A549 (cell line): ENCODE results near the gene STK26. TPM values are rescaled to one million over a fixed set of nuclear protein-coding genes. Genes with fewer than 3 reads are reported as not detected.

Source experiments
- ATAC-seq, 2 experiments: fragments of 200-7000 bp in 1 of 2; fragments of >200 bp in 1 of 2; cut with Nextera tagmentation in 1 of 2; cut with Tn5 transposase in 1 of 2; 3 replicates each; pipeline versions ENCODE4 v1.8.0 to v1.9.1; 2018 to 2020; ENCODE audit warnings: mild to moderate bottlenecking in 1 of 2, moderate library complexity in 1 of 2
- CTCF ChIA-PET: fragments of 300-600 bp; sonication (Branson Sonifier 250); formaldehyde crosslinking; extraction: SDS; loops from one replicate; lab custom pipeline; 2021; ENCODE audit warnings: antibody characterized with exemption, inconsistent platforms; lab: Yijun Ruan, JAX
- POLR2A ChIA-PET: fragments of 350-600 bp; formaldehyde crosslinking; extraction: SDS; loops from one replicate; lab custom pipeline; 2021; ENCODE audit warnings: antibody characterized with exemption, inconsistent platforms; lab: Yijun Ruan, JAX
- DNase-seq, 2 experiments: peaks; one replicate each; pipeline versions ENCODE4 v3.0.0 to v3.0.0-alpha.2; 2011 to 2016; ENCODE audit warnings: low read depth in 1 of 2, low spot score in 1 of 2
- FAIRE-seq: peaks from 2 replicates; lab custom pipeline; 2011; peaks lifted over from hg19 to GRCh38; lab: Jason Lieb, UNC
- H3K27ac ChIP-seq, 2 experiments: fragments of >200 bp; sonication (Bioruptor Twin); formaldehyde crosslinking; 3 replicates each; pipeline ENCODE4 v1.5.1; 2016 to 2017
- H3K4me1 ChIP-seq: fragments of >200 bp; sonication (Bioruptor Twin); formaldehyde crosslinking; 3 replicates; pipeline ENCODE4 v1.6.1; 2016
- H3K4me2 ChIP-seq: fragments of >200 bp; sonication (Bioruptor Twin); formaldehyde crosslinking; 3 replicates; pipeline ENCODE4 v1.6.1; 2016
- H3K4me3 ChIP-seq: fragments of >200 bp; sonication (Bioruptor Twin); formaldehyde crosslinking; 3 replicates; pipeline ENCODE4 v1.5.1; 2016
- H3K9me3 ChIP-seq: fragments of >200 bp; sonication (Bioruptor Twin); formaldehyde crosslinking; 3 replicates; pipeline ENCODE4 v1.6.1; 2016
- CBX8 ChIP-seq: fragments of 200-600 bp; sonication (generic); IDR thresholded peaks from 2 replicates; pipeline ENCODE4 v1.6.1; 2016
- EHMT2 ChIP-seq: fragments of 200-600 bp; sonication (generic); IDR thresholded peaks from 2 replicates; pipeline ENCODE4 v1.6.1; 2016; ENCODE audit warnings: antibody characterized with exemption, low read depth, mild to moderate bottlenecking, moderate library complexity
- EP300 ChIP-seq, 2 experiments: fragments of >200 bp; sonication (Bioruptor Twin); formaldehyde crosslinking; IDR thresholded peaks; 2 replicates in 1 of 2; 3 replicates in 1 of 2; pipeline ENCODE4 v1.6.1; 2016 to 2017
- ESRRA ChIP-seq: fragments of 150-350 bp; IDR thresholded peaks from 2 replicates; pipeline ENCODE4 v1.6.1; 2014; ENCODE audit warnings: mild to moderate bottlenecking, low read length, borderline replicate concordance
- FOXS1 ChIP-seq: fragments of 250-450 bp; sonication (Bioruptor Pico); IDR thresholded peaks from 2 replicates; pipeline ENCODE4 v1.5.0; 2020; ENCODE audit warnings: mild to moderate bottlenecking, moderate library complexity
- HDAC2 ChIP-seq: fragments of 200-600 bp; sonication (generic); IDR thresholded peaks from 2 replicates; pipeline ENCODE4 v1.6.1; 2016
- HOXA7 ChIP-seq: fragments of 250-450 bp; sonication (Bioruptor Pico); IDR thresholded peaks from 2 replicates; pipeline ENCODE4 v1.5.0; 2020; ENCODE audit warnings: mild to moderate bottlenecking, moderate library complexity
- HOXB5 ChIP-seq: fragments of 250-450 bp; sonication (Bioruptor Pico); IDR thresholded peaks from 2 replicates; pipeline ENCODE4 v1.5.0; 2020; ENCODE audit warnings: mild to moderate bottlenecking, moderate library complexity
- KDM5A ChIP-seq: fragments of 200-600 bp; sonication (generic); IDR thresholded peaks from 2 replicates; pipeline ENCODE4 v1.6.1; 2016; ENCODE audit warnings: antibody characterized with exemption, mild to moderate bottlenecking
- MAFK ChIP-seq: fragments of 450-650 bp; IDR thresholded peaks from 2 replicates; pipeline ENCODE4 v1.6.1; 2014; ENCODE audit not compliant: partially characterized antibody
- NR3C1 ChIP-seq: fragments of >200 bp; sonication (Bioruptor Twin); formaldehyde crosslinking; IDR thresholded peaks from 3 replicates; pipeline ENCODE4 v1.6.1; 2017
- POLR2AphosphoS2 ChIP-seq: conservative IDR thresholded peaks from 2 replicates; pipeline ENCODE4 v1.6.1; 2012; ENCODE audit warnings: low read length, improper control_type of control experiment, inconsistent platforms
- RAD21 ChIP-seq, 2 experiments: fragments of >200 bp in 1 of 2; sonication (Bioruptor Twin) in 1 of 2; formaldehyde crosslinking in 1 of 2; IDR thresholded peaks in 1 of 2; conservative IDR thresholded peaks in 1 of 2; 2 replicates in 1 of 2; 3 replicates in 1 of 2; pipeline ENCODE4 v1.6.1; 2012 to 2018; ENCODE audit warnings: inconsistent platforms in 1 of 2
- RARB ChIP-seq: fragments of 250-450 bp; sonication (Bioruptor Pico); IDR thresholded peaks from 2 replicates; pipeline ENCODE4 v1.8.0; 2021; ENCODE audit warnings: mild to moderate bottlenecking, moderate library complexity
- RNF2 ChIP-seq: fragments of 200-600 bp; sonication (generic); IDR thresholded peaks from 2 replicates; pipeline ENCODE4 v1.6.1; 2016; ENCODE audit warnings: low read depth, mild to moderate bottlenecking, antibody characterized with exemption, moderate library complexity, borderline replicate concordance
- SMC3 ChIP-seq: fragments of >200 bp; sonication (Bioruptor Twin); formaldehyde crosslinking; IDR thresholded peaks from 3 replicates; pipeline ENCODE4 v1.6.1; 2018; ENCODE audit warnings: inconsistent platforms
- WGBS: methylation state at CpG from one replicate; pipeline ENCODE4 v1.1.6; 2017; ENCODE audit errors: missing lambda C conversion rate; 5-methylcytosine and 5-hydroxymethylcytosine counted together
- polyA plus RNA-seq, 4 experiments: library from polyadenylated mRNA; depleted of rRNA in 3 of 4; stranded (reverse); fragments of >200 nt; fragmentation: RNase III in 1 of 4; extraction: RNeasy Plus Mini Kit Qiagen cat#74134 plus additional on column Dnase treatment in 1 of 4; gene quantifications; 2 replicates in 3 of 4; 3 replicates in 1 of 4; pipeline ENCODE4 v1.2.3, GENCODE V29; 2011 to 2017
- TF ChIP-seq, protein P1 (sequence below): fragments of 150-350 bp; IDR thresholded peaks from 2 replicates; pipeline ENCODE4 v1.6.1; 2014; ENCODE audit warnings: low read depth, mild to moderate bottlenecking, low read length
- TF ChIP-seq, protein P2 (sequence below): fragments of >200 bp; sonication (Bioruptor Twin); formaldehyde crosslinking; IDR thresholded peaks from 3 replicates; pipeline ENCODE4 v1.5.1; 2016
- TF ChIP-seq, protein P3 (sequence below): fragments of >200 bp; sonication (Bioruptor Twin); formaldehyde crosslinking; IDR thresholded peaks from 3 replicates; pipeline ENCODE4 v1.6.1; 2016

The STK26 gene
- polyA plus RNA-seq, 2 of the 4 experiments (the other 2 are of a cell fraction): 11.5 to 23.9 TPM

DNA sequence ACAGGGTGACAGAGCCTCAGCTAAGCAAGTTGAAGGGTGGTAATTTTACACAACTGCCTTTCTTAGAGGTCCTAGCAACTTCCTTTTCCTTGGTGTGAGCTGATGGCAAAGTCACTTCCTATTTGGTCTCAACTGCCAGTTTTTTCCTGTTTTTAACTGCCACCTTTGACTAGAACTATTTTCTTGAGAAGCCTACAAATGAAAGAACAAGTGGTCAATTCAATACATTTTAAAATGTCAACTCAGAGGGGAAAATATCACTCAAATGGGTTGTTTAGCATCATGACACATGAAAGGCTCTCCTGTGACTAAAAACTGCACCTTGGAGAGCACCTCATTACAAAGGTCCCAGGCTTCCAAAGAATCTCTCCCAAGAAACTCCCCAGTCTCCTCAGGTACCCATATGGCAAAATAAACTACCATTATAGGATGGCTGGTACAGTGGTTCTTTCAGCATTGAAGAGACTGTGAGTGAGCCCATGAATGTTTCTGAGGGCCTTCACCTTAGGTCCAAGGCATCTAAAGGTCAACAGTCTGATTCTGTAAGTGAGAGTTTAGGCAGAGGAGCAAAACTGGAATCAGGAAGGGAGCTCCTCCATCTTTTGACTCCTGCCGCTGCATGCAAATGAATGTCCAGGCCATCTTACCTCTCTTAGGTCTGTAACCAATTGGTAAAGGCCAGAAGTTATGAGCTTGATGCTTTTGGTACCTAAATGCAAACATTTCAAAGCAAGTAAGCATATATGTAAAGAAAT, 5.5 kb upstream of the STK26 start:
- no peak for FAIRE-seq
- no peak for ATAC-seq
- 90% methylated on average over 1 of the region's 1 CpG for WGBS

DNA sequence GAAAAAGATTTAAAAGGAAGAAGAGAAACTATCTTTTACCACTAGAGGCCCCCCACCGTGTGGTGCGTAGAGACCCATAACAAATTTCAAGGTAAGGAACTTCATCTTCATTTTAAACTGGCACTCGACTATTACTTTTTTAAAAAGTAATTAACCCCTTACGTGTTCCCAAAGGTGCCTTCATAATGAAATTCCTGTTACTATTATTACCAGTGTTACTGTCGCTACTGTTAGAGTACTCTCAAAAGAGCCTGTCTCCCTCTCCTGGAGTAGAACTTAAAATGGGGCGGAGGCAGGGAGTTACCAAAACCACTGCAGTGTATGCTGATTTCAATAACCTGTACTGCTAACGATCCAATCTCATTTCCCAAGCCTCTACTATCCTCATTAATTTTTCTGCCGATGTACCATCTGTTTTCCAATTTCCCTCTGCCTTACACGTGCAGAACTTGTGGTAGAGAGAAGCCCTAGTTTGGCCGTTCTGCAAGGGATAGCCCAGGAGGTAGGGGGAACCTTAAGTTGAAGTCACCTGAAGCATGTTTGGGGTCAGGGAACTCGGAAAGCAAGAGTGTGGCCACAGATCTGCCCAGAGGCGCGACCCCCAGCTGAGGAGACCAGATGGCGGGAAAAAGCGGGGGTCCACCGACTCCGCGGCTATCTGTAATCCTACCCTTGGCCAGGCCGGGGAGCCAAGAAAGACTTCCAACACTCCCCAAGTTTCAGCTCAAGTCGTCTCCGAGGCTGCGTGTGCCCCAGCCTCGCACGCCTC, 720 bp upstream of the STK26 start:
- H3K27ac ChIP-seq: peak overlapping the region; percentile 64 to 82
- peak; percentile 10 to 14 for DNase-seq

More for the DNA sequence above, 5.5 kb upstream of the STK26 start:
- H3K4me2 ChIP-seq: no peak overlapping the region
- H3K4me3 ChIP-seq: no peak overlapping the region
- no peak for DNase-seq
- no peak overlapping the region for H3K27ac ChIP-seq
- no peaks in the 10 kb centered on the region for H3K9me3 ChIP-seq
- ChIA-PET POLR2A (no interaction called here), CTCF (no interaction called here)
- TF ChIP-seq EP300 (IDR thresholded peaks at IDR 0.05) (no peak), RAD21 (conservative IDR thresholded peaks at IDR 0.05 in 1 of 2, IDR thresholded peaks at IDR 0.05 in 1 of 2) (no peak), RNF2 (no peak), MAFK (no peak), RARB (CRISPR knock-in tag) (no peak), POLR2AphosphoS2 (no peak), ESRRA (no peak), HOXB5 (CRISPR knock-in tag) (no peak)
- TF ChIP-seq, protein P1, sequence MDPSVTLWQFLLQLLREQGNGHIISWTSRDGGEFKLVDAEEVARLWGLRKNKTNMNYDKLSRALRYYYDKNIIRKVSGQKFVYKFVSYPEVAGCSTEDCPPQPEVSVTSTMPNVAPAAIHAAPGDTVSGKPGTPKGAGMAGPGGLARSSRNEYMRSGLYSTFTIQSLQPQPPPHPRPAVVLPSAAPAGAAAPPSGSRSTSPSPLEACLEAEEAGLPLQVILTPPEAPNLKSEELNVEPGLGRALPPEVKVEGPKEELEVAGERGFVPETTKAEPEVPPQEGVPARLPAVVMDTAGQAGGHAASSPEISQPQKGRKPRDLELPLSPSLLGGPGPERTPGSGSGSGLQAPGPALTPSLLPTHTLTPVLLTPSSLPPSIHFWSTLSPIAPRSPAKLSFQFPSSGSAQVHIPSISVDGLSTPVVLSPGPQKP: no peak
- no peaks in the 10 kb centered on the region for H3K4me1 ChIP-seq

More for the DNA sequence above, 720 bp upstream of the STK26 start:
- CTCF ChIA-PET: interaction anchor here (1.1 kb wide), 1 partner anchor 49 kb away, joined by 3 read pairs; no protein-coding TSS in a partner anchor
- ATAC-seq: peak; percentile 55 to 69
- H3K9me3 ChIP-seq: no peaks in the 10 kb centered on the region
- TF ChIP-seq, protein P2, sequence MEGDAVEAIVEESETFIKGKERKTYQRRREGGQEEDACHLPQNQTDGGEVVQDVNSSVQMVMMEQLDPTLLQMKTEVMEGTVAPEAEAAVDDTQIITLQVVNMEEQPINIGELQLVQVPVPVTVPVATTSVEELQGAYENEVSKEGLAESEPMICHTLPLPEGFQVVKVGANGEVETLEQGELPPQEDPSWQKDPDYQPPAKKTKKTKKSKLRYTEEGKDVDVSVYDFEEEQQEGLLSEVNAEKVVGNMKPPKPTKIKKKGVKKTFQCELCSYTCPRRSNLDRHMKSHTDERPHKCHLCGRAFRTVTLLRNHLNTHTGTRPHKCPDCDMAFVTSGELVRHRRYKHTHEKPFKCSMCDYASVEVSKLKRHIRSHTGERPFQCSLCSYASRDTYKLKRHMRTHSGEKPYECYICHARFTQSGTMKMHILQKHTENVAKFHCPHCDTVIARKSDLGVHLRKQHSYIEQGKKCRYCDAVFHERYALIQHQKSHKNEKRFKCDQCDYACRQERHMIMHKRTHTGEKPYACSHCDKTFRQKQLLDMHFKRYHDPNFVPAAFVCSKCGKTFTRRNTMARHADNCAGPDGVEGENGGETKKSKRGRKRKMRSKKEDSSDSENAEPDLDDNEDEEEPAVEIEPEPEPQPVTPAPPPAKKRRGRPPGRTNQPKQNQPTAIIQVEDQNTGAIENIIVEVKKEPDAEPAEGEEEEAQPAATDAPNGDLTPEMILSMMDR: peak; percentile 56
- TF ChIP-seq RNF2 (0 out of 2 replicates have a peak, but pooled peaks have one; percentile 42), HDAC2 (no peak), KDM5A (no peak), RAD21 (conservative IDR thresholded peaks at IDR 0.05 in 1 of 2, IDR thresholded peaks at IDR 0.05 in 1 of 2) (peak in 1 of 2 experiments; percentile 20; a peak in 1 of 5 replicates), HOXA7 (CRISPR knock-in tag) (no peak), FOXS1 (CRISPR knock-in tag) (no peak), MAFK (no peak), SMC3 (peak; percentile 26; the same call in 1 of the 3 replicates), EHMT2 (no peak), NR3C1 (no peak), CBX8 (no peak)
- TF ChIP-seq, protein P3, sequence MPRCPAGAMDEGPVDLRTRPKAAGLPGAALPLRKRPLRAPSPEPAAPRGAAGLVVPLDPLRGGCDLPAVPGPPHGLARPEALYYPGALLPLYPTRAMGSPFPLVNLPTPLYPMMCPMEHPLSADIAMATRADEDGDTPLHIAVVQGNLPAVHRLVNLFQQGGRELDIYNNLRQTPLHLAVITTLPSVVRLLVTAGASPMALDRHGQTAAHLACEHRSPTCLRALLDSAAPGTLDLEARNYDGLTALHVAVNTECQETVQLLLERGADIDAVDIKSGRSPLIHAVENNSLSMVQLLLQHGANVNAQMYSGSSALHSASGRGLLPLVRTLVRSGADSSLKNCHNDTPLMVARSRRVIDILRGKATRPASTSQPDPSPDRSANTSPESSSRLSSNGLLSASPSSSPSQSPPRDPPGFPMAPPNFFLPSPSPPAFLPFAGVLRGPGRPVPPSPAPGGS: no peak
- POLR2A ChIA-PET: interaction anchor here (1.2 kb wide), 1 partner anchor 197 kb away, joined by 4 read pairs; the partner anchor contains the start of gene RAP2C
- FAIRE-seq: no peak
- WGBS: 7% methylated on average over 16 of the region's 24 CpGs
- peak overlapping the region; percentile 55 for H3K4me3 ChIP-seq
- H3K4me2 ChIP-seq: peak overlapping the region; percentile 92
- peaks cover 6% of the 10 kb centered on the region; the same call in 1 of the 3 replicates for H3K4me1 ChIP-seq
